Tibial artery (tissue), 4 donors: ENCODE measurements around the gene SNX12.

Source experiments
- DNase-seq, 2 donors: peaks; one replicate each; pipeline ENCODE4 v3.0.0-alpha.2; 2019
- H3K27ac ChIP-seq, 2 donors: fragments of 200-600 bp; sonication (generic) in 1 of 2; 1 replicate in 1 of 2; 2 replicates in 1 of 2; pipeline ENCODE4 v1.5.1; 2018 to 2019; ENCODE audit warnings: mild to moderate bottlenecking in 1 of 2
- H3K27me3 ChIP-seq, 2 donors: fragments of 200-600 bp; sonication (generic) in 1 of 2; one replicate each; pipeline versions ENCODE4 v1.5.1 to v1.6.0; 2016 to 2019
- H3K36me3 ChIP-seq, 3 donors: fragments of 200-600 bp; sonication (generic) in 2 of 3; one replicate each; pipeline ENCODE4 v1.5.1; 2016 to 2019; ENCODE audit warnings: mild to moderate bottlenecking in 2 of 3
- H3K4me1 ChIP-seq, 4 donors: fragments of 200-600 bp; sonication (generic) in 2 of 4; 1 replicate in 3 of 4; 2 replicates in 1 of 4; pipeline ENCODE4 v1.5.1; 2016 to 2019
- H3K4me3 ChIP-seq, 2 donors: fragments of 200-600 bp; sonication (generic) in 1 of 2; 1 replicate in 1 of 2; 2 replicates in 1 of 2; pipeline ENCODE4 v1.5.1; 2018 to 2019; ENCODE audit warnings: mild to moderate bottlenecking in 2 of 2
- H3K9me3 ChIP-seq, 3 donors: fragments of 200-600 bp; sonication (generic) in 1 of 3; one replicate each; pipeline ENCODE4 v1.5.1; 2016 to 2019
- CTCF ChIP-seq, 2 experiments: fragments of 200-600 bp in 1 of 2; fragments of 450-650 bp in 1 of 2; IDR thresholded peaks; one replicate each; pipeline ENCODE4 v1.5.1; 2017 to 2019; ENCODE audit warnings: antibody characterized with exemption in 2 of 2, mild to moderate bottlenecking in 1 of 2, moderate library complexity in 1 of 2
- intact Hi-C: fragments of 100-400 bp; cut with DNase I; formaldehyde crosslinking; loops from one replicate; pipeline ENCODE4 v1.15.0; 2023; ENCODE audit warnings: low total_unique reads

SNX12 gene

GRCh38 chrX:71107762-71108360 lies 39.7 kb upstream of the SNX12 start:
- TF ChIP-seq CTCF (IDR thresholded peaks at IDR 0.05): no peak
- Histone ChIP-seq H3K9me3 (no peaks in the 10 kb centered on the region), H3K27ac (no peak overlapping the region), H3K36me3 (no peaks in the 10 kb centered on the region), H3K4me3 (no peak overlapping the region), H3K4me1 (no peaks in the 10 kb centered on the region), H3K27me3 (no peaks in the 10 kb centered on the region)
- intact Hi-C loops: no loop called here
- no peak for DNase-seq

- no peak for DNase-seq
- Histone ChIP-seq H3K27me3 (no peaks in the 10 kb centered on the region), H3K4me3 (no peak overlapping the region), H3K4me1 (no peaks in the 10 kb centered on the region), H3K36me3 (no peaks in the 10 kb centered on the region), H3K9me3 (no peaks in the 10 kb centered on the region), H3K27ac (no peak overlapping the region)
- TF ChIP-seq CTCF (IDR thresholded peaks at IDR 0.05): no peak
- intact Hi-C loops: no loop called here
Observed at GRCh38 chrX:71107245-71107644, 39.1 kb upstream of the SNX12 start.

GRCh38 chrX:71106427-71106826 lies 38.3 kb upstream of the SNX12 start, which contains the start of gene CXorf65:
TSS of gene CXorf65 (minus strand) at chrX:71106740. CDS start at chrX:71106556, 184 bp downstream.
- no peak for DNase-seq
- no peaks in the 10 kb centered on the region for H3K9me3 ChIP-seq
- TF ChIP-seq CTCF (IDR thresholded peaks at IDR 0.05): no peak
- no peak within 1 kb of the TSS for H3K4me3 ChIP-seq
- no peak within 1 kb of the TSS for H3K27ac ChIP-seq
- no peaks in the 10 kb centered on the region for H3K4me1 ChIP-seq
- H3K27me3 ChIP-seq: no peaks in the 10 kb centered on the region
- intact Hi-C loops: no loop called here
- H3K36me3 ChIP-seq: no peaks in the 10 kb centered on the region

GRCh38 chrX:71105628-71106027 lies 37.5 kb upstream of the SNX12 start:
- no peaks in the 10 kb centered on the region for H3K36me3 ChIP-seq
- no peak for TF ChIP-seq CTCF (IDR thresholded peaks at IDR 0.05)
- intact Hi-C loops: no loop called here
- H3K4me3 ChIP-seq: no peak overlapping the region
- no peaks in the 10 kb centered on the region for H3K9me3 ChIP-seq
- no peak for DNase-seq
- H3K27me3 ChIP-seq: no peaks in the 10 kb centered on the region
- H3K4me1 ChIP-seq: no peaks in the 10 kb centered on the region
- no peak overlapping the region for H3K27ac ChIP-seq

- no peak for TF ChIP-seq CTCF (IDR thresholded peaks at IDR 0.05)
- intact Hi-C loops: no loop called here
- no peak overlapping the region for H3K27ac ChIP-seq
- no peak for DNase-seq
- H3K4me3 ChIP-seq: no peak overlapping the region
- H3K4me1 ChIP-seq: peaks cover 0 to 4% (median 2%) of the 10 kb centered on the region in 4 donors
- H3K27me3 ChIP-seq: no peaks in the 10 kb centered on the region
- H3K36me3 ChIP-seq: no peaks in the 10 kb centered on the region
- H3K9me3 ChIP-seq: no peaks in the 10 kb centered on the region
Observed at GRCh38 chrX:71103110-71103983, 35.2 kb upstream of the SNX12 start.
